IMR-90 (cell line): ENCODE data around the gene SASH1.

ENCODE experiments used
- BHLHE40 ChIP-seq: fragments of 150-350 bp; IDR thresholded peaks from 2 replicates; pipeline ENCODE4 v1.6.1; 2016; ENCODE audit warnings: mild to moderate bottlenecking, low read depth, low read length
- CEBPB ChIP-seq: IDR thresholded peaks from 2 replicates; pipeline ENCODE4 v1.6.1; 2012; ENCODE audit warnings: low read depth, low read length, improper control_type of control experiment
- CHD1 ChIP-seq: IDR thresholded peaks from 2 replicates; pipeline ENCODE4 v1.6.1; 2012; ENCODE audit warnings: low read depth, low read length, improper control_type of control experiment
- CTCF ChIP-seq: conservative IDR thresholded peaks from 2 replicates; pipeline ENCODE4 v1.5.1; 2012; ENCODE audit warnings: mild to moderate bottlenecking, low read depth, low read length, improper control_type of control experiment
- ELK1 ChIP-seq: fragments of 150-350 bp; IDR thresholded peaks from 2 replicates; pipeline ENCODE4 v1.6.1; 2016; ENCODE audit warnings: low read depth, mild to moderate bottlenecking, low read length, moderate library complexity, borderline replicate concordance
- FOS ChIP-seq: fragments of 150-350 bp; IDR thresholded peaks from 2 replicates; pipeline ENCODE4 v1.6.1; 2016; ENCODE audit warnings: low read depth, low read length
- MAFK ChIP-seq: IDR thresholded peaks from 2 replicates; pipeline ENCODE4 v1.6.1; 2012; ENCODE audit warnings: low read depth, low read length, improper control_type of control experiment
- MAZ ChIP-seq: IDR thresholded peaks from 2 replicates; pipeline ENCODE4 v1.6.1; 2012; ENCODE audit warnings: low read depth, mild to moderate bottlenecking, low read length, improper control_type of control experiment, moderate library complexity, borderline replicate concordance
- POLR2A ChIP-seq: IDR thresholded peaks from 2 replicates; pipeline ENCODE4 v1.6.1; 2012; ENCODE audit warnings: mild to moderate bottlenecking, low read depth, low read length
- RAD21 ChIP-seq: IDR thresholded peaks from 2 replicates; pipeline ENCODE4 v1.6.1; 2012; ENCODE audit warnings: low read length, improper control_type of control experiment
- RCOR1 ChIP-seq: IDR thresholded peaks from 2 replicates; pipeline ENCODE4 v1.6.1; 2012; ENCODE audit warnings: mild to moderate bottlenecking, low read length, improper control_type of control experiment; ENCODE audit not compliant: insufficient replicate concordance
- RFX5 ChIP-seq: IDR thresholded peaks from 2 replicates; pipeline ENCODE4 v1.8.0; 2012; ENCODE audit warnings: low read depth, mild to moderate bottlenecking, low read length, moderate library complexity
- SMC3 ChIP-seq: fragments of 150-350 bp; IDR thresholded peaks from 2 replicates; pipeline ENCODE4 v1.6.1; 2016; ENCODE audit warnings: low read depth, mild to moderate bottlenecking, antibody characterized with exemption, low read length, moderate library complexity

- TF ChIP-seq CTCF: no peak
- no peak for TF ChIP-seq FOS
- TF ChIP-seq ELK1: no peak
- no peak for TF ChIP-seq MAZ
- no peak for TF ChIP-seq POLR2A
- no peak for TF ChIP-seq CEBPB
- TF ChIP-seq BHLHE40: no peak
- TF ChIP-seq SMC3: no peak
- TF ChIP-seq RCOR1: no peak
- TF ChIP-seq RAD21: no peak
- no peak for TF ChIP-seq RFX5
- no peak for TF ChIP-seq MAFK
- TF ChIP-seq CHD1: no peak
These were observed 31.6 kb downstream of the SASH1 start for GRCh38 chr6:148374040-148374774.
